A673 (cell line): ENCODE results near the gene ILRUN.

Source experiments
- EZH2 ChIP-seq: fragments of 200-600 bp; sonication (generic); IDR thresholded peaks from 2 replicates; pipeline ENCODE4 v1.6.1; 2017; ENCODE audit warnings: borderline replicate concordance, low read depth, mild to moderate bottlenecking, mixed read lengths, antibody characterized with exemption, low read length; ENCODE audit not compliant: poor library complexity, severe bottlenecking
- TF ChIP-seq, protein P1 (sequence below): fragments of 300-800, 200-600 bp; sonication (generic); conservative IDR thresholded peaks from 2 replicates; pipeline ENCODE4 v1.5.1; 2017; ENCODE audit warnings: low read depth, mild to moderate bottlenecking, antibody characterized with exemption, low read length, moderate library complexity, mixed read lengths

GRCh38 chr6:34736823-34737222 is 40.3 kb upstream of the ILRUN start:
- TF ChIP-seq, protein P1, sequence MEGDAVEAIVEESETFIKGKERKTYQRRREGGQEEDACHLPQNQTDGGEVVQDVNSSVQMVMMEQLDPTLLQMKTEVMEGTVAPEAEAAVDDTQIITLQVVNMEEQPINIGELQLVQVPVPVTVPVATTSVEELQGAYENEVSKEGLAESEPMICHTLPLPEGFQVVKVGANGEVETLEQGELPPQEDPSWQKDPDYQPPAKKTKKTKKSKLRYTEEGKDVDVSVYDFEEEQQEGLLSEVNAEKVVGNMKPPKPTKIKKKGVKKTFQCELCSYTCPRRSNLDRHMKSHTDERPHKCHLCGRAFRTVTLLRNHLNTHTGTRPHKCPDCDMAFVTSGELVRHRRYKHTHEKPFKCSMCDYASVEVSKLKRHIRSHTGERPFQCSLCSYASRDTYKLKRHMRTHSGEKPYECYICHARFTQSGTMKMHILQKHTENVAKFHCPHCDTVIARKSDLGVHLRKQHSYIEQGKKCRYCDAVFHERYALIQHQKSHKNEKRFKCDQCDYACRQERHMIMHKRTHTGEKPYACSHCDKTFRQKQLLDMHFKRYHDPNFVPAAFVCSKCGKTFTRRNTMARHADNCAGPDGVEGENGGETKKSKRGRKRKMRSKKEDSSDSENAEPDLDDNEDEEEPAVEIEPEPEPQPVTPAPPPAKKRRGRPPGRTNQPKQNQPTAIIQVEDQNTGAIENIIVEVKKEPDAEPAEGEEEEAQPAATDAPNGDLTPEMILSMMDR = no peak
- TF ChIP-seq EZH2 = no peak
